Fibroblast of mammary gland (primary cell): ENCODE results near the gene OTC.

Experiments used
- DNase-seq: peaks from one replicate; pipeline ENCODE4 v3.0.0-alpha.2; 2010; ENCODE audit warnings: low read depth
- H3K4me3 ChIP-seq: 2 replicates; pipeline ENCODE4 v1.5.1; 2011; ENCODE audit warnings: low read depth, mild to moderate bottlenecking, low read length, moderate library complexity; ENCODE audit not compliant: control insufficient read depth
- CTCF ChIP-seq: conservative IDR thresholded peaks from 2 replicates; pipeline ENCODE4 v1.5.1; 2011; ENCODE audit warnings: low read depth, low read length, inconsistent platforms; ENCODE audit not compliant: control insufficient read depth, insufficient read depth

OTC gene

GRCh38 chrX:38400389-38400910 is 48.0 kb downstream of the OTC start:
- no peak for TF ChIP-seq CTCF
- no peak for DNase-seq
- no peak overlapping the region for H3K4me3 ChIP-seq

- no peak for DNase-seq
- TF ChIP-seq CTCF = no peak
- H3K4me3 ChIP-seq = no peak overlapping the region
These were observed 49.7 kb downstream of the OTC start for GRCh38 chrX:38402118-38402517.

GRCh38 chrX:38403834-38404233 is 51.4 kb downstream of the OTC start:
- no peak overlapping the region for H3K4me3 ChIP-seq
- no peak for DNase-seq
- TF ChIP-seq CTCF = no peak

GRCh38 chrX:38407126-38407525 is 54.7 kb downstream of the OTC start:
- DNase-seq = no peak
- TF ChIP-seq CTCF = no peak

GRCh38 chrX:38409289-38409688 is 56.9 kb downstream of the OTC start:
- no peak for DNase-seq
- no peak for TF ChIP-seq CTCF
- no peak overlapping the region for H3K4me3 ChIP-seq

More at GRCh38 chrX:38407126-38407525, 54.7 kb downstream of the OTC start:
- no peak overlapping the region for H3K4me3 ChIP-seq

- peak; percentile 36 for DNase-seq
- no peak overlapping the region for H3K4me3 ChIP-seq
- TF ChIP-seq CTCF = no peak
These were observed 74.4 kb downstream of the OTC start for GRCh38 chrX:38426785-38427184.

- no peak for DNase-seq
- TF ChIP-seq CTCF = no peak
These were observed 79.1 kb downstream of the OTC start for GRCh38 chrX:38431525-38431924.

More at GRCh38 chrX:38431525-38431924, 79.1 kb downstream of the OTC start:
- H3K4me3 ChIP-seq = no peak overlapping the region
